HL-60 (cell line): ENCODE results near the gene SSTR5.

Source experiments
- POLR2AphosphoS5 ChIP-seq: IDR thresholded peaks from 2 replicates; pipeline ENCODE4 v1.6.1; 2012; ENCODE audit warnings: low read depth
- TF ChIP-seq, protein P1 (sequence below): IDR thresholded peaks from 2 replicates; pipeline ENCODE4 v1.6.1; 2012; ENCODE audit warnings: low read depth; ENCODE audit not compliant: insufficient replicate concordance
- TF ChIP-seq, protein P2 (sequence below): IDR thresholded peaks from one replicate; pipeline ENCODE4 v1.5.1; 2011; ENCODE audit warnings: low read length, control low read depth, inconsistent platforms; ENCODE audit not compliant: insufficient read depth

DNA sequence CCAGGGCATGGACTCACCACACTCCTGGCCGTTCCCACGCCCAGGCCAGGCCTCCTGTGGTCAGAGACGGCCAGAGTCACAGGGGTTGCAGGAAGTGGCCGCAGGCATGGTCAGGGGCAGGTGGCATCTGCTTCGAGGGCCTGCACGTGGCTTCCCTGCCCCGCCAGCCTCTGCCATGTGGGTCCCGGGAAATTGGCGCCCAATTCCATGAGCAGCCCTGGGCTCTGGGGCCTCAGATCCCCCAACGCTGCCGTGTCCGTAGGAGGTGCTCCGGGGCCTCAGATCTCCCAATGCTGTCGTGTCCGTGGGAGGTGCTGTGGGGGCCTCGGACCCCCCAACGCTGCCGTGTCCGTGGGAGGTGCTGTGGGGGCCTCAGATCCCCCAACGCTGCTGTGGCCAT, 9.7 kb upstream of the SSTR5 start:
- TF ChIP-seq, protein P1, sequence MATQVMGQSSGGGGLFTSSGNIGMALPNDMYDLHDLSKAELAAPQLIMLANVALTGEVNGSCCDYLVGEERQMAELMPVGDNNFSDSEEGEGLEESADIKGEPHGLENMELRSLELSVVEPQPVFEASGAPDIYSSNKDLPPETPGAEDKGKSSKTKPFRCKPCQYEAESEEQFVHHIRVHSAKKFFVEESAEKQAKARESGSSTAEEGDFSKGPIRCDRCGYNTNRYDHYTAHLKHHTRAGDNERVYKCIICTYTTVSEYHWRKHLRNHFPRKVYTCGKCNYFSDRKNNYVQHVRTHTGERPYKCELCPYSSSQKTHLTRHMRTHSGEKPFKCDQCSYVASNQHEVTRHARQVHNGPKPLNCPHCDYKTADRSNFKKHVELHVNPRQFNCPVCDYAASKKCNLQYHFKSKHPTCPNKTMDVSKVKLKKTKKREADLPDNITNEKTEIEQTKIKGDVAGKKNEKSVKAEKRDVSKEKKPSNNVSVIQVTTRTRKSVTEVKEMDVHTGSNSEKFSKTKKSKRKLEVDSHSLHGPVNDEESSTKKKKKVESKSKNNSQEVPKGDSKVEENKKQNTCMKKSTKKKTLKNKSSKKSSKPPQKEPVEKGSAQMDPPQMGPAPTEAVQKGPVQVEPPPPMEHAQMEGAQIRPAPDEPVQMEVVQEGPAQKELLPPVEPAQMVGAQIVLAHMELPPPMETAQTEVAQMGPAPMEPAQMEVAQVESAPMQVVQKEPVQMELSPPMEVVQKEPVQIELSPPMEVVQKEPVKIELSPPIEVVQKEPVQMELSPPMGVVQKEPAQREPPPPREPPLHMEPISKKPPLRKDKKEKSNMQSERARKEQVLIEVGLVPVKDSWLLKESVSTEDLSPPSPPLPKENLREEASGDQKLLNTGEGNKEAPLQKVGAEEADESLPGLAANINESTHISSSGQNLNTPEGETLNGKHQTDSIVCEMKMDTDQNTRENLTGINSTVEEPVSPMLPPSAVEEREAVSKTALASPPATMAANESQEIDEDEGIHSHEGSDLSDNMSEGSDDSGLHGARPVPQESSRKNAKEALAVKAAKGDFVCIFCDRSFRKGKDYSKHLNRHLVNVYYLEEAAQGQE: no peak
- no peak for TF ChIP-seq POLR2AphosphoS5
- TF ChIP-seq, protein P2, sequence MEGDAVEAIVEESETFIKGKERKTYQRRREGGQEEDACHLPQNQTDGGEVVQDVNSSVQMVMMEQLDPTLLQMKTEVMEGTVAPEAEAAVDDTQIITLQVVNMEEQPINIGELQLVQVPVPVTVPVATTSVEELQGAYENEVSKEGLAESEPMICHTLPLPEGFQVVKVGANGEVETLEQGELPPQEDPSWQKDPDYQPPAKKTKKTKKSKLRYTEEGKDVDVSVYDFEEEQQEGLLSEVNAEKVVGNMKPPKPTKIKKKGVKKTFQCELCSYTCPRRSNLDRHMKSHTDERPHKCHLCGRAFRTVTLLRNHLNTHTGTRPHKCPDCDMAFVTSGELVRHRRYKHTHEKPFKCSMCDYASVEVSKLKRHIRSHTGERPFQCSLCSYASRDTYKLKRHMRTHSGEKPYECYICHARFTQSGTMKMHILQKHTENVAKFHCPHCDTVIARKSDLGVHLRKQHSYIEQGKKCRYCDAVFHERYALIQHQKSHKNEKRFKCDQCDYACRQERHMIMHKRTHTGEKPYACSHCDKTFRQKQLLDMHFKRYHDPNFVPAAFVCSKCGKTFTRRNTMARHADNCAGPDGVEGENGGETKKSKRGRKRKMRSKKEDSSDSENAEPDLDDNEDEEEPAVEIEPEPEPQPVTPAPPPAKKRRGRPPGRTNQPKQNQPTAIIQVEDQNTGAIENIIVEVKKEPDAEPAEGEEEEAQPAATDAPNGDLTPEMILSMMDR: no peak
